GM12878 (cell line): ENCODE measurements around the gene RAB30.

ENCODE experiments used
- EP300 ChIP-seq, 2 experiments: fragments of 150-350 bp in 1 of 2; IDR thresholded peaks; 2 replicates each; pipeline ENCODE4 v1.6.1; 2011 to 2012; ENCODE audit warnings: low read depth in 2 of 2, low read length in 2 of 2, borderline replicate concordance in 1 of 2, improper control_type of control experiment in 1 of 2, inconsistent platforms in 1 of 2; ENCODE audit not compliant: control insufficient read depth in 1 of 2
- HCFC1 ChIP-seq: fragments of 150-350 bp; IDR thresholded peaks from 2 replicates; pipeline ENCODE4 v1.6.1; 2014; ENCODE audit warnings: low read length
- JUNB ChIP-seq: IDR thresholded peaks from 2 replicates; pipeline ENCODE4 v1.6.1; 2016; ENCODE audit warnings: antibody characterized with exemption, mild to moderate bottlenecking
- SIN3A ChIP-seq: IDR thresholded peaks from 2 replicates; pipeline ENCODE4 v1.6.1; 2012; ENCODE audit warnings: low read depth, low read length, improper control_type of control experiment
- TAF1 ChIP-seq: IDR thresholded peaks from 2 replicates; pipeline ENCODE4 v1.6.1; 2011; ENCODE audit warnings: mild to moderate bottlenecking, low read depth, low read length, borderline replicate concordance
- TF ChIP-seq, protein P1 (sequence below), 3 experiments: IDR thresholded peaks in 2 of 3; conservative IDR thresholded peaks in 1 of 3; 2 replicates each; pipeline ENCODE4 v1.5.1; 2011; ENCODE audit warnings: low read depth in 3 of 3, low read length in 3 of 3, mild to moderate bottlenecking in 3 of 3, control low read depth in 2 of 3, moderate library complexity in 2 of 3, inconsistent platforms in 1 of 3, mixed read lengths in 1 of 3; ENCODE audit not compliant: control insufficient read depth in 2 of 3, insufficient read depth in 1 of 3; ENCODE audit errors: extremely low read depth in 1 of 3

DNA sequence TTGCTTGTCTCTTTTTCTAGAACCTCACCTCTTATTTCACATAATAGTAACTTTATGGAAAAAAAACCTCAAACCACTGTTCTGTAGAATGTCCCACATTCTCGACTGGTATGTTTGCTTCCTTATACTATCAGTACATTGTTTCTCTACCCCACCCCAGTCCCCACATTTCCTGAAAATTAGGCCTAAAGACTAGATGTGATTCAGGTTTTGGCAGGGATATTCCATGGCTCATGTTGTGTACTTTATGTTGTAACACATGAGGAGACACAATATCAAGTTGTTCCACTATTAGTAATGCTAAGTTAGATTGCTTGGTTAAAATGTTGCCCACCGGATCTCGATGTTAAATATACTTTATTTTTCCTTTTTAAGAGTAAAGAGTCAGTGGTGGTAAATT, 135.4 kb downstream of the RAB30 start:
- TF ChIP-seq SIN3A (no peak), HCFC1 (no peak), EP300 (IDR thresholded peaks at IDR 0.05; ENCODE audit: borderline replicate concordance in 1 of 2, control insufficient read depth in 1 of 2, low read depth in 2 of 2, low read length in 2 of 2) (no peak), JUNB (no peak), TAF1 (no peak)
- TF ChIP-seq, protein P1, sequence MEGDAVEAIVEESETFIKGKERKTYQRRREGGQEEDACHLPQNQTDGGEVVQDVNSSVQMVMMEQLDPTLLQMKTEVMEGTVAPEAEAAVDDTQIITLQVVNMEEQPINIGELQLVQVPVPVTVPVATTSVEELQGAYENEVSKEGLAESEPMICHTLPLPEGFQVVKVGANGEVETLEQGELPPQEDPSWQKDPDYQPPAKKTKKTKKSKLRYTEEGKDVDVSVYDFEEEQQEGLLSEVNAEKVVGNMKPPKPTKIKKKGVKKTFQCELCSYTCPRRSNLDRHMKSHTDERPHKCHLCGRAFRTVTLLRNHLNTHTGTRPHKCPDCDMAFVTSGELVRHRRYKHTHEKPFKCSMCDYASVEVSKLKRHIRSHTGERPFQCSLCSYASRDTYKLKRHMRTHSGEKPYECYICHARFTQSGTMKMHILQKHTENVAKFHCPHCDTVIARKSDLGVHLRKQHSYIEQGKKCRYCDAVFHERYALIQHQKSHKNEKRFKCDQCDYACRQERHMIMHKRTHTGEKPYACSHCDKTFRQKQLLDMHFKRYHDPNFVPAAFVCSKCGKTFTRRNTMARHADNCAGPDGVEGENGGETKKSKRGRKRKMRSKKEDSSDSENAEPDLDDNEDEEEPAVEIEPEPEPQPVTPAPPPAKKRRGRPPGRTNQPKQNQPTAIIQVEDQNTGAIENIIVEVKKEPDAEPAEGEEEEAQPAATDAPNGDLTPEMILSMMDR (IDR thresholded peaks at IDR 0.05 in 2 of 3, conservative IDR thresholded peaks at IDR 0.05 in 1 of 3; ENCODE audit: control insufficient read depth in 2 of 3, extremely low read depth in 1 of 3, insufficient read depth in 1 of 3, low read depth in 3 of 3, low read length in 3 of 3): no peak
